Fibroblast of pulmonary artery (primary cell): ENCODE data around the gene MPP7.
A peak's percentile ranks its signal among the peaks of the same experiment; 100 is the strongest.

Experiments used
- DNase-seq: peaks from one replicate; pipeline ENCODE4 v3.0.0-alpha.2; 2010; ENCODE audit warnings: low read depth
- H3K4me3 ChIP-seq: replicated peaks from 2 replicates; pipeline ENCODE4 v1.5.1; 2011; ENCODE audit warnings: low read depth, mild to moderate bottlenecking, control low read depth, low read length, moderate library complexity
- CTCF ChIP-seq: IDR thresholded peaks from 2 replicates; pipeline ENCODE4 v1.5.1; 2011; ENCODE audit warnings: mild to moderate bottlenecking, control low read depth, low read length, inconsistent platforms; ENCODE audit errors: missing control alignments

The MPP7 gene

GRCh38 chr10:28307267-28307666, 4.4 kb upstream of the MPP7 start:
- no peak for DNase-seq
- no peak for TF ChIP-seq CTCF
- no peak overlapping the region for H3K4me3 ChIP-seq

- TF ChIP-seq CTCF = no peak
- no peak for DNase-seq
- H3K4me3 ChIP-seq = no peak overlapping the region
Observed at GRCh38 chr10:28305553-28305952, 2.7 kb upstream of the MPP7 start.

- no peak overlapping the region for H3K4me3 ChIP-seq
- no peak for DNase-seq
- TF ChIP-seq CTCF = no peak
Observed at GRCh38 chr10:28304032-28304571, 1.2 kb upstream of the MPP7 start.

- TF ChIP-seq CTCF = no peak
- H3K4me3 ChIP-seq = peak overlapping the region; percentile 57
- DNase-seq = peak; percentile 22
Observed at GRCh38 chr10:28302012-28302637, 739 bp downstream of the MPP7 start.

GRCh38 chr10:28300027-28300426, 2.8 kb downstream of the MPP7 start:
- no peak for TF ChIP-seq CTCF
- H3K4me3 ChIP-seq = no peak overlapping the region
- DNase-seq = no peak

GRCh38 chr10:28298951-28299350, 3.9 kb downstream of the MPP7 start:
- H3K4me3 ChIP-seq = no peak overlapping the region
- no peak for DNase-seq
- no peak for TF ChIP-seq CTCF

- TF ChIP-seq CTCF = no peak
- no peak for DNase-seq
- H3K4me3 ChIP-seq = no peak overlapping the region
Observed at GRCh38 chr10:28296023-28296422, 6.8 kb downstream of the MPP7 start.
